GM18526 (cell line): ENCODE results near the gene OBSL1.

Experiments
- POLR2A ChIP-seq: IDR thresholded peaks from 3 replicates; pipeline ENCODE4 v1.6.1; 2011; ENCODE audit not compliant: insufficient read length; ENCODE audit errors: extremely low read depth

OBSL1 gene

DNA sequence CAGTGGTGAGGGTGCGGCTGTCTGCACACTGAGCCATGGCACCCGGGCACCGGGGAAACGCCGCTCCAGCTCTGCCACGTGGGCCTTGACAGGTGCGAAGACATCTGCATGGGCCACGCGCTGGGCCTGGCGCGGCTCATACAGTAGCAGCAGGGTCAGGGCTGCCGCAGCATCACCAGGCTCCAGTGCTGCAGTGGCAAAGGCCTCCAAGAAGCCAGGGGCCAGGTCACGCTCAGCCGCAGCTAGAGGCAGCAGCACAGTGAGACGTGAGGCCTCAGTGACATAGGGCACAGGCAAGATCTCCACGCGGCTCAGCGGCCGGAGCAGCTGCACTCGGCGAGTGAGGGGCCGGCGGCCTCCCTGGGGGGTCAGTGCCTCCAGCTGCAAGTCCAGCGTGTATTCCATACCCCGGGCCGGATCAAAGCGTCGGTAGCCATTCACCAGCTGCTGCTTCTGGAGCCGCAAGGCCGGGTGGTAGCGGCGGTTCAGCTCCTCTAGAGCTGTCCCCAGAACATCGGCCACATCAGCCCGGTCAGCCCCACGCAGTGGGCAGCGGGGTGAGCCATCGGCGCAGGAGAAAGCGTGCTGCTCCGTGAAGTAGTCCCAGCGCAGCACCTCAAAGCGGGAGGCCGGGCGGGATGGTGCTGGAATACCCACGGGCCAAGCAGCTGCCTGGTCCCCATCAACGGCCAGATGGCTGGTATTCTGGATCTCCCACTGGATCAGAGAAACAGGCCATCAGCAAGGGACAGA lies 31.2 kb downstream of the OBSL1 start:
- no peak for TF ChIP-seq POLR2A

DNA sequence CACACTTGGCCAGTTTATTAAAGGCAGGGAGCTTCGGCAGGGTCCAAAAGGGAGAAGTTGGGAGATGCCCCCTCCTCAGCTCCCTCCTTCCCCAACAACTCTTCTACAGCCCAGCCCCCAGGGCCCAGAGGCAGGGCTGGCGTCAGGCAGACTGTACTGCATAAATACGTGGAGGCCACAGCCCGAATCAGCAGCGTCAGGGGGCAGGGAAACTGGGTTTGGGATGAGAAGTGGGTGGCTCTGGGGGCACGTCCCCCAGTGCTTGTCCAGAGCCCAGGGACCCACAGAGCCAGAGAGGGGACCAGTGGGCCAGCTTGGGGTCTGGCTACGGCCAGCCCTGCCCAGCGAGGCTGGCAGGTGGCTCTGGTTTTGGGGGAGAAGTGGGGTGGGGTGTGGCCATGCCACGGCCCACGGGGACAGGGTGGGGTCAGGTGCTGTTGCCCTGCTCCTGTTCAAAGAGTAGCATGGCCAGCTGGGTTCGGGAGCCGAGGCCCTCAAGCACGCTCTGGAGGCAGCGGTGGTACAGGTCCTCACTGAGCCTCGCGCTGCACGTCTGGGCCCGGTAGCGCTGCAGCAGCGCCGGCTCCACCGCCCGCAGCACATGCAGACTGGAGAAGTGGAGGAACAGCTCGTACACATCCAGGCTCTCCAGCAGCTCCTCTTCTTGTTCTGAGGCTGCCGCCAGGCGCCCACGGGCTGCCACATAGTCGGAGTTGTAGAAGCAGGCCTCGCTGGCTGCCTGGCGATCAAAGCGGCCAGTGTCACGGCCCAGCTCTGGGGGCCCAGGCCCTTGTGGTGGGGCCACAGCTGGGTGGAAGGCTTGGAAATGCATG lies 32.2 kb downstream of the OBSL1 start:
- TF ChIP-seq POLR2A = no peak

DNA sequence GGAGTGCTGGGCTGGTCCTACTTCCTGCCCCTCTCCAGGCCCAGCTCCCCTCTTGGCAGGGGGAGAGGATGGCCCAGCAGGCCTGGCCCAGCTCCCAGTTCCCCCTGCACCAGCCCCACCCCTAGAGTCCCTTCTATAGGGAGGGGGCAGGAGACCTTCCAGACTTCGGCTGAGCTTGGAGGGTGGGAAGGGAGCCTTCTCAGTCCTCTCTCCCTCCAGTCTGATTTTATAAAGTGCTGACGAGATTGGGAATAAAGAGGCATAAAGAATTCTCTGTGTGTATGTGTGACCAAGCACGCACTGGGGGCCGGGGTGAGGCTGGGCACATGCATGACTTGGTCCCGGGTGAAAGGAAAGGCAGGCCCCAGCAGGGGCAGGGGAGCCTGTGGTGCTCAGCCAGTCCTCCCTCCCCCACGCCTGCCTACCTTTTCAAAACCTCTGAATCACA lies 32.8 kb downstream of the OBSL1 start:
- no peak for TF ChIP-seq POLR2A

DNA sequence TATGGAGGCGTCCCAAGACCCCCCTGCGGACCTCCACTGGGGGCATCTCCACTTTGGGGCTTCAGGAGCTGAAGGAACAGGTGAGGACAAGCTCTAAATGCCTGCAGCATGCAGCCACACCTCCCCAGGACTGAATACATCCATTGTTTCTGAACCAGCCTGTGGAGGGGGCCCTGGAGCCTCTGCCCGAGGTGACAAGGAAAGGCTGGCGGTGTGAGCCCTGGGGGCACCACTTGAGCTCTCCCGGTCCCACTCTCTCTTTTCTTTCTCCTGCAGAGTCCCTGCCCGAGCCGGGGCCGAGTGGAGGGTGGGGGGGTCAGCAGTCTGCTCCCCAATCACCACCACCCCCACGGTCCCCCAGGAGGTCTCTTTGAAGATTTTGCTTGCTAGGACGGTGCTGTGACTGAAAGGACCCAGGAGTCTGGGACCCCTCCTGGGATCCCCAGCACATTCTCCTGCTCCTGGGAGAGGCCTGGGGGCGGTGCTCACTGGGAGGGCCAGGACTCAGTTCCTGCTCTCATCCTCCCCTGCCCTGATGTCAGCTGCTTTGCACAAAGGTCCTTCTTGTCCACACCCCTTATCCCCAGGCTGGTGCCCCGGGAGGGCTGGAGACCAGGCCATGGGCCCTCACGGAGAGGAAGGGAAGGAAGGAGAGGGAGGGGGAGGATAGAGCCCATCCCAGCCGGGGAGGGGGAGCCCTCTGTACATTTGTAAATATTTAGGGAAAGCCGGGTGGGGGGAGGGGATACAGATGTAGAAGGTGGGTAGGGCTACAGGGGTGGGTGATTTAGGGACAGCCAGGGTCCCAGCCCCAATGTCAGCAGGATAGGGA lies 33.5 kb downstream of the OBSL1 start:
- no peak for TF ChIP-seq POLR2A

DNA sequence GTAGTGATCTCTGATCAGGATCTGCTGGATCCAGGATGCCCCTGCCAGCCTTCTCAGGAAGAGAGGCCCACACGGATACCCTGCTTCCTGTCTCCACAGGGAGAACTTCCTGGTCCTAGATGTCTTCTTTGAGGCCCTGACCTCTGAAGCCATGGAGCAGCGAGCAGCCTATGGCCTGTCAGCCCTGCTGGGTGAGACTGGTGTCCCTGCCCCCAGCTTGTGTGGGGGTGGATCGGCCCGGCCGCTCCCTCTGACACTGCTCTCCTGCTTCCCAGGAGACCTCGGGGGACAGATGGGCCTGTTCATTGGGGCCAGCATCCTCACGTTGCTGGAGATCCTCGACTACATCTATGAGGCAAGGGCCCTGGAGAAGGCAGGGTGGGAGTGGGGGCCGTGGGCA lies 34.4 kb downstream of the OBSL1 start:
- no peak for TF ChIP-seq POLR2A

DNA sequence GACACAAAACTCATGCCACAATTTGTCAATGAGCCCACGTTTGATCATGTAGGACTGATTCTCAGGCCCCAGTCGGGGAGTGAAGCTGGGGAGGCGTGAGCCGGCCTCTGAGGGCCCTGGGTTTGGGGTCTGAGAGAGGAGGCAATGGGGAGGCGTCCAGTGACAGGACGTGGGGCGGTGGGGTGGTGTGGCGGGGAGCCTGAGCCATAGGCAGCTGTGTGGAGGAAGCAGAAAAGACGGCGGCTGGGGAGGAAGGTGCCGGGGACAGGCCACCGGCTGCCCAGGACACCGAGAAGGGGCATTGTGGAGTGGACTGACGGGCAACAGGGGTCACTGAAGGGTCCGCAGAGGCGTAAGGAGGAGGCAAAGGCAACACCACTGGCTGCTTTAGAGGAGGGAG lies 34.9 kb downstream of the OBSL1 start:
- TF ChIP-seq POLR2A = no peak

DNA sequence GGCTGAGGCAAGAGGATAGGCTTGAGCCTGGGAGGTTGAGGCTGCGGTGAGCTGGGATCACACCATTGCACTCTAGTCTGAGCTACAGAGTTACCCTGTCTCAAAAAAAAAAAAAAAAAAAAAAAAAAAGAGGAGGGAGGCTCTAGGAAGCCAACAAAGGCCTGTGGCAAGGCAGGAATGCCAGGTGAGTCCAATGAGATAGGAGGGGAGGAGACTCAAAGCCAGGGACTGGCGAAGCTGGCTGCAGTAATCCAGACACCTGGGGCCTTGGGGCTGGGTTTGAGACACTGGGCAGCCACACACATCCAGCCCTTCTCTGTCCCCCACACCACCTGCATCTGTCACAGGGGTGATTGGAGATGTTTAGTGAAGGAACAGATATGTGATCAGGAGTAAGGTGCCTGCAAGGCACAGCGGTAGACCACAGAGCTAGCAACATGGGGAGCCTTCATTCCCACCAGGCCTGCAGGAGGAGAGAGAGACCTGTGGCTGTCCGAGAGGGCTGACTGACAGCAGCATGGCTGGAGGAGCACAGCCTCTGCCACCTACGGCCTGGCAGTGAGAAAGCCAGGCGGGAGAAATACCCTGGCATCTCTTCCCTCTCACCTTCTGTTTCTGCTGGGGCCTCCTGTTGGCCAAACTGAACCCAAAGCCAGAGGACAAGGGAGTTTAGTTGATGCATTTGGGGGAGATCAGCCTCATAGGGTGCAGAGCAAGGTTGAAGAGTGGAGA lies 37.2 kb downstream of the OBSL1 start:
- no peak for TF ChIP-seq POLR2A

DNA sequence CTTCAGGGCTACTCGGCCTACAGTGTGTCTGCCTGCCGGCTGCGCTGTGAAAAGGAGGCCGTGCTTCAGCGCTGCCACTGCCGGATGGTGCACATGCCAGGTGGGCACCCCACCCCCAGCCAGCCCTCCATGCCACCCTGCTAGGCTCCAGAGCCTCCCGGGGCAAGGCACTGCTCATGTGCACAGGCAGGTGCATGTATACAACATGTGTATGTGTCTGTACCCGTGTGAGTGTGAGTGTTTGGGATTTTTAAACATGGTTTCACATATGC lies 39.0 kb downstream of the OBSL1 start:
- TF ChIP-seq POLR2A = no peak

DNA sequence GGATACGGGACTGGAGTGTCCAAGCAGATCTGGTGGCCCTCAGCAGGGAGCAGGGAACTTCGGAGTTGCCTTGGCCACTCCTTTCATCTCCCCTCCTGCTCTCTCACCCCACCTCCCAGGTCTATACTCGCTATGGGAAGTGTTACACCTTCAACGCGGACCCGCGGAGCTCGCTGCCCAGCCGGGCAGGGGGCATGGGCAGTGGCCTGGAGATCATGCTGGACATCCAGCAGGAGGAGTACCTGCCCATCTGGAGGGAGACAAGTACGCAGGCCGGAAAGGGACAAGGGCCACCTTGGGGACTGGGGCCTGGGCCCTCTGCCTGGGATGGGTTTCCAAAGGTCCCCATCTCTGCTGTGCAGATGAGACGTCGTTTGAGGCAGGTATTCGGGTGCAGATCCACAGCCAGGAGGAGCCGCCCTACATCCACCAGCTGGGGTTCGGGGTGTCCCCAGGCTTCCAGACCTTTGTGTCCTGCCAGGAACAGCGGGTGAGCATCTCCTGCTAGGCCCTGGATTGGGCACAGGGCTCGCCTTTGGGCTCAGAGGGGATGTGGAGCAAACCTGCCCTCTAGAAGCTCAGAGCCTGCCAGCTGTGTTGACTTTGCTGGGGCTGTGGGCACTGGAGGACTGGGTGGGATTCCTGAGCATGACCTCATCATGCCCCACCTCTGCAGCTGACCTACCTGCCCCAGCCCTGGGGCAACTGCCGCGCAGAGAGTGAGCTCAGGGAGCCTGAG lies 39.5 kb downstream of the OBSL1 start:
- no peak for TF ChIP-seq POLR2A

DNA sequence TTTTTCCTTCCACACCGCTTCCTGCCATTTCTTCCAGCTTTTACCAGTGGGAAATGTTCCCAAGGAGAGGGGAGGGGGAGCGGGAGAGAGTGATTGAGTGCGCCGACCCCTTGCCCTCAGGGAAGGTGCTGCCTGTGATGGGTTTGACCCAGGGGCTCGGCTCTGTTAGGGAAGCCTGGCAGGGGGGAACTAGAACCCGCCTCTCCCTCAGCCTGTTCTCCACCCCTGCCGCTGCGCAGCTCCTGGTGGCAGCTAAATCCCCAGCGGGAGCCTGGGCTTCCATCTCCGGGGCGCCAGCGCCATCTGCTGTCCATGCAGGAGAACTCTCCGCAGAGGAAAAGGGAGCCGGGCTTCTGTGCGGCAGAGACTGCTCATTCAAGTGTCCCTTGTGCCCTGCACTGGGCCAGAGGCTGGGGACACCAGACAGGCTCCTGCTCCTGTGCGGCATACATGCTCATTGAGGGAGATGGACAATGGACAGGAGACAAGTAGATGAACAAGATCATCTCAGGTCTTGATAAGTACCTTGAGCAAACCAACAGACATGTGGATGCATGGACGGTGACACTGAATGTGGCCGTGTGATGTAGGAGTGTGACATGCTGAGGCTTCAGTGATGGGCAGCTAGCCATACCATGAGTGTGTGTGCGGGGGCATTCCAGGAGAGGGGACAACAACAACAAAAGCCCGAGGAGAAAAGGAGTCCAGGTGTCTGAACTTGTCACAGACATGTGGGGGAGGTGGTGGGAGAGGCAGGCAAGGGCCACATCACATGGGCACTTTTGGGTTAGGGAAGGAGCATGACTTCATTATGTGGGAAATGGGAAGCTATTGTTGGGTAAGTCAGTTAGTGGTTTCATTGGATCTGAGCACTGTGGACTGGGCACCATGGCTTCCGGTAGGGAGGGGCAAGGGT lies 41.0 kb downstream of the OBSL1 start:
- TF ChIP-seq POLR2A = no peak

DNA sequence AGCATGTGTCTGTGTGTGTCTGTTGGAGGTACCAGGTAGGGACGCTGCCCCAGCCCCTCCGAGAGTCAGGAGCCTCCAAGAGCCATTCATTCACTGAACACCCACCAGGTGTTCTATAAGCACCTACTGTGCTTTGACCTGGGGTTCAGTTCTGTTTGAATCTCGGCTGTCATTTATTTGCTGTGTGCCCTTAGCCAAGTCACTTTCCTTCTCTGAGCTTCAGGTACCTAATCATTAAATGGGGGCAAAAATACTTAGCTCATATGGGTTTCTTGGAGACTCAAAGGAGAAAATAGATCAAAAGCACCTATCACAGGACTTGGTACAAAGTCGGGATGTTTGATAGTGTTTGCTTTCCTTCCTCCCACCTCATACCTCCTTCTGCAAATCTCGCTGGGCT lies 43.9 kb downstream of the OBSL1 start:
- TF ChIP-seq POLR2A = no peak

DNA sequence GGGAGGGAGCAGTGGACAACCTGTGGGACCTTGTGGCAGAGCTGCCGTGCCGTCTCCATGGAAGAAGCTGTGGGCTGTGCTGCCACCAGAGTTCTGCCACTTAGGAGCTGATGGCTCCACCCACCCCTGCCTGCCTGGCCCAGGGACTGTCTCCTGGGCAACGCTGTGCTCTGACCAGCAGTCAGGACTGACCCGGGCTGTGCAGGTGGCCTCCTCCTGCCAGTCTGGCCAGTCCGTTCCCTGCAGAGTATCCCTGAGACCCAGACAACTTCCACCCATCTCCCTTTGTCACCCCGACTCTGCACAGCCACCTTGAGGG lies 44.3 kb downstream of the OBSL1 start:
- no peak for TF ChIP-seq POLR2A

DNA sequence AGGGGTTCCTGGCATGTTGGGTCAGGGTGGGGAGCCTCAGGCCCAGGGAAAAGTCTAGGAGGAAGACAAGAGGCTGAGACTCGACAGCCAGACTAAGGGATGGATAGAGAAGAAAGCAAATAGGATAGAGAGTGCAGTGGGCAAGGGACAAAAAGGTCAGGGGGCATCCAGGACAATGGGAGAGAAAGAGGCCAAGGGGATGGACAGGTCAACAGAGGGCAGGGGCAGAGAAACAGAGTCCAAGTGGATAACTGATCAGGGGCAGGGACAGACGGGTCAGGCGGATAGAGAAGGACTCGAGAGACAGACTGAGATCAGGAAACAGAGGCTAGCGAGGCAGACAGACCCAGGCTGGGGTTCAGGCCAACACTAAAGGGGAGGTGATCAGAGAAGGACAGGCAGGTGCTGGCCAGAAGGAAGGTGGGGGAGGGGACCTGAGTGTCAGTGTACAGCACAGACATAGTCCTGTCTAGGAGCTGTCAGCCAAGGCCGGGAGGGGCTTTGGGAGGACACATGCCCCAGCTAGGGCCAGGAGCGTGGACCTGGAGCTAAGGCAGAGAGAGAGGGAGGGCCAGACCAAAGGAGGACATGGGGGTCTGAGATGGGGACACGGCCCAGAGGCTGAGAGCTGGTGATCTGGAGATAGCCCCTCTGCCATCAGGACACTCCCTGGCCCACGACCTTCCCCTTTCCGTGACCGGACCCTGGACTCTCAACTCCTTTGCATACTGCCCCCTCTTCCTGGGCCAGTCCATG lies 44.8 kb downstream of the OBSL1 start:
- no peak for TF ChIP-seq POLR2A
